ENCODE data around the gene ARHGAP8. TPM values are rescaled to one million over a fixed set of nuclear protein-coding genes. Genes with fewer than 3 reads are reported as not detected.

ARHGAP8 gene
- total RNA-seq, 2 donors from 2014 or later: 0.24 TPM; not detected in 1

DNA sequence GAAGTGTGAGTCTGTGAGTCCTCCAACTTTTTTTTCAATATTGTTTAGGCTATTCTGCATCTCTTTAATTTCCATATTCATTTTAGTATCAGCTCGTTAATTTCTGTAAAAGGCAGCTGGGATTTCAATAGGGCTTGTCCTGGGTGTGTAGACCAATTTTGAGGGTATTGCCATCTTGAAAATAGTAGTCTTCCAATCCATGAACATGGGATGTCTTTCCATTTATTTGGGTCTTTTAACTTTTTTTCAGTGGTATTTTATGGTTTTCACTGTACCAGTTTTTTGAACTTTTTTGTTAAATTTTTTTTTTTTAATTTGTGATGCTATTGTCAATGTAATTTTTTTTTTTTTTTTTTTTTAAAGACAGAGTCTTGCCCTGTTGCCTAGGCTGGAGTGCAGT, 79.5 kb downstream of the ARHGAP8 start:
- Histone ChIP-seq H3K27me3 (no peaks in the 10 kb centered on the region), H3K4me1 (no peaks in the 10 kb centered on the region), H3K4me3 (no peak overlapping the region), H3K9me3 (peaks cover 9 to 34% of the 10 kb centered on the region in 2 donors), H3K27ac (no peak overlapping the region), H3K36me3 (no peaks in the 10 kb centered on the region)
- no peak for DNase-seq (ENCODE audit: low spot score)
- TF ChIP-seq, protein P1, sequence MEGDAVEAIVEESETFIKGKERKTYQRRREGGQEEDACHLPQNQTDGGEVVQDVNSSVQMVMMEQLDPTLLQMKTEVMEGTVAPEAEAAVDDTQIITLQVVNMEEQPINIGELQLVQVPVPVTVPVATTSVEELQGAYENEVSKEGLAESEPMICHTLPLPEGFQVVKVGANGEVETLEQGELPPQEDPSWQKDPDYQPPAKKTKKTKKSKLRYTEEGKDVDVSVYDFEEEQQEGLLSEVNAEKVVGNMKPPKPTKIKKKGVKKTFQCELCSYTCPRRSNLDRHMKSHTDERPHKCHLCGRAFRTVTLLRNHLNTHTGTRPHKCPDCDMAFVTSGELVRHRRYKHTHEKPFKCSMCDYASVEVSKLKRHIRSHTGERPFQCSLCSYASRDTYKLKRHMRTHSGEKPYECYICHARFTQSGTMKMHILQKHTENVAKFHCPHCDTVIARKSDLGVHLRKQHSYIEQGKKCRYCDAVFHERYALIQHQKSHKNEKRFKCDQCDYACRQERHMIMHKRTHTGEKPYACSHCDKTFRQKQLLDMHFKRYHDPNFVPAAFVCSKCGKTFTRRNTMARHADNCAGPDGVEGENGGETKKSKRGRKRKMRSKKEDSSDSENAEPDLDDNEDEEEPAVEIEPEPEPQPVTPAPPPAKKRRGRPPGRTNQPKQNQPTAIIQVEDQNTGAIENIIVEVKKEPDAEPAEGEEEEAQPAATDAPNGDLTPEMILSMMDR (IDR thresholded peaks at IDR 0.05): no peak

DNA sequence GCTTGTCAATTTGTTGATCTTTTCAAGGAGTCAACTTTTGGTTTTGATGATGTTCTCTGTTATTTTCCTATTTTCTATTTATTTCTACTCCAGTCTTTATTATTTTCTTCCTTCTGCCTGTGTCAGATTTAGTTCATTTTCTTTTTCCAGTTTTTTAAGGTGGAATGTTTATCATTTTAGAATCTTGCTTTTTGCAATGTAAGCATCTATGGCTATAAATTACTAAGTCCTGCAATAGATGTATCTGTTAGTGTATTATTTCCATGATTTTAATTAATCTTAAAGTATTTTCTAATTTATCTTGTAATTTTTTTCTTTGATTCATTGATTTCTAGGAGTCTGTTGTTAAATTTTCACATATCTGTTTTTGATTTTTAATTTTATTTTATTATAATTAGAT, 81.7 kb downstream of the ARHGAP8 start:
- Histone ChIP-seq H3K27me3 (no peaks in the 10 kb centered on the region), H3K36me3 (no peaks in the 10 kb centered on the region), H3K9me3 (peaks cover 9 to 34% of the 10 kb centered on the region in 2 donors), H3K4me3 (no peak overlapping the region), H3K27ac (no peak overlapping the region), H3K4me1 (no peaks in the 10 kb centered on the region)
- TF ChIP-seq, protein P1 (IDR thresholded peaks at IDR 0.05): no peak
- DNase-seq (ENCODE audit: low spot score): no peak

DNA sequence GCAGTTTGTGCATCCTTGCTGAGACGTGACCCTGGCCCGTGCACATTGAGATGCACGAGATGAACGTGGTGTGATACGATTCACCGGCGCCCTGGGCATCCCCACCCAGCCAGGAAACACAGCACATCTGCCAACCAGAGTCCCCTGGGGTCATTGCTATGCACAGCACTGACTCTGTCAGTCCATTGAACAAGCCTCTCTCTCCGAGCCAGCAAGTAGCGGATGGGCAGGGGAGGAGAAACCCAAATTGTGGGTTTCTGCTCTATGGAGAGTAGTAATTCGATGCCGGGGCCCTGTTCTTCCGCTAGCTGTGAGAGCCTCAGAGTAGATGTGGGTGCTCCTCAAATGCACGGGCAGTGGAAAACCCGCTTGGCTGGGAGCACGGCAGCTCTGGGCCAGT, 85.1 kb downstream of the ARHGAP8 start:
- no peaks in the 10 kb centered on the region for H3K36me3 ChIP-seq
- no peak overlapping the region for H3K27ac ChIP-seq
- H3K4me1 ChIP-seq: no peaks in the 10 kb centered on the region
- peaks cover 9 to 25% of the 10 kb centered on the region in 2 donors for H3K9me3 ChIP-seq
- no peaks in the 10 kb centered on the region for H3K27me3 ChIP-seq
- DNase-seq (ENCODE audit: low spot score): no peak
- no peak overlapping the region for H3K4me3 ChIP-seq
- TF ChIP-seq, protein P1 (IDR thresholded peaks at IDR 0.05): no peak

DNA sequence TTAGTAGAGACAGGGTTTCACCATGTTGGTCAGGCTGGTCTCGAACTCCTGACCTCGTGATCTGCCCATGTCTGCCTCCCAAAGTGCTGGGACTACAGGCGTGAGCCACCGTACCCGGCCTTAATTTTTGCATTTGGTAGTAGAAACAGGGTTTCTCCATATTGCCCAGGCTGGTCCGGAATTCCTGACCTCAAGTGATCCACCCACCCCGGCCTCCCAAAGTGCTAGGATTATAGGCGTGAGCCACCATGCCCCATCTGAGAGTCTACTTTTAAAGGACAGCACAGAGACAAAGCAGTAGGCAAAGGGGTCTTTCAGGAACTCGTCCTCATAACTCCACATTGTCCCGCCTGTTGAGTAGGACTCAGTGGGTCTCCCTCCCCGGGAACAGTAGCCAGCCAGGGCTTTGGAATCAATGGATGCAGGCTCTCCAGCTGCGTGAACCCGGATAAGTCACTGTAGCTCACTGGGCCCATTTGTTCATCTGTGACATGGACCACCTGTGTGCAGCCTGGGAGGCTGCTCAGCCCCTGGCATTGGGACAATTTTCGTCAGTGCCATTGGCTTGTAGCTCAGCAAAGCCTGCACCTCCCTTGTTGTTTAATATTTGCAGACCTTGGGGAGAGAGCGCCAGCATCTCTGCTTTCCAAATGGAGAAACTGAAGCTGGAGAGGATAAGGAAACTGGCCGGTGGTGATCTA, 86.1 kb downstream of the ARHGAP8 start:
- H3K4me3 ChIP-seq: no peak overlapping the region
- no peak overlapping the region for H3K27ac ChIP-seq
- TF ChIP-seq, protein P1 (IDR thresholded peaks at IDR 0.05): no peak
- no peaks in the 10 kb centered on the region for H3K4me1 ChIP-seq
- H3K9me3 ChIP-seq: peaks cover 9 to 21% of the 10 kb centered on the region in 2 donors
- DNase-seq (ENCODE audit: low spot score): no peak
- no peaks in the 10 kb centered on the region for H3K36me3 ChIP-seq
- no peaks in the 10 kb centered on the region for H3K27me3 ChIP-seq

DNA sequence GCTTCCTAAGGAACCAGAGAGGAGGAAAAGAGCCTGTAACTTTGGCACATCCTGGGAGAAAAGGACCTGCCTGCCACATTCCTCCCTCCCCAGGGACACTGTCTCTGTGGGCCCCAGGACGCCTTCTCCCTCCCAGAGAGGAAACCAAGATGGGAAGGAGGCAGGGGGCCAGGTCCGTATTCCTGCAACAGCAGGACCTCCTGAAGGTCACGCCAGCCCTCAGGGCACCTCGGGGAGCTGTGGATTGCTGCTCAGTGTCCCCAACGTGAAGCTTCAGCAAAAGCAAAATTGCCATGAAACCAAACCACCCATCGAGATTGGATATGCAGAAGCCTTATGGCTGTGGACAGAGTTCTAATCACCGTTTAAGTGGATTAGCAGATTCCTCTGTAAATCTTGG, 86.7 kb downstream of the ARHGAP8 start:
- Histone ChIP-seq H3K27ac (no peak overlapping the region), H3K27me3 (no peaks in the 10 kb centered on the region)
- DNase-seq (ENCODE audit: low spot score): no peak

More for the DNA sequence above, 86.7 kb downstream of the ARHGAP8 start:
- TF ChIP-seq, protein P1 (IDR thresholded peaks at IDR 0.05): no peak
- no peaks in the 10 kb centered on the region for H3K4me1 ChIP-seq
- H3K9me3 ChIP-seq: peaks cover 9 to 19% of the 10 kb centered on the region in 2 donors
- no peaks in the 10 kb centered on the region for H3K36me3 ChIP-seq
- no peak overlapping the region for H3K4me3 ChIP-seq

Measured in right atrium auricular region (tissue), 2 donors.